IMR-90 (cell line): ENCODE data around the gene KIF21A.

ENCODE experiments used
- BHLHE40 ChIP-seq: fragments of 150-350 bp; IDR thresholded peaks from 2 replicates; pipeline ENCODE4 v1.6.1; 2016; ENCODE audit warnings: mild to moderate bottlenecking, low read depth, low read length
- CTCF ChIP-seq: conservative IDR thresholded peaks from 2 replicates; pipeline ENCODE4 v1.5.1; 2012; ENCODE audit warnings: mild to moderate bottlenecking, low read depth, low read length, improper control_type of control experiment
- ELK1 ChIP-seq: fragments of 150-350 bp; IDR thresholded peaks from 2 replicates; pipeline ENCODE4 v1.6.1; 2016; ENCODE audit warnings: low read depth, mild to moderate bottlenecking, low read length, moderate library complexity, borderline replicate concordance
- FOS ChIP-seq: fragments of 150-350 bp; IDR thresholded peaks from 2 replicates; pipeline ENCODE4 v1.6.1; 2016; ENCODE audit warnings: low read depth, low read length
- MAFK ChIP-seq: IDR thresholded peaks from 2 replicates; pipeline ENCODE4 v1.6.1; 2012; ENCODE audit warnings: low read depth, low read length, improper control_type of control experiment
- MAZ ChIP-seq: IDR thresholded peaks from 2 replicates; pipeline ENCODE4 v1.6.1; 2012; ENCODE audit warnings: low read depth, mild to moderate bottlenecking, low read length, improper control_type of control experiment, moderate library complexity, borderline replicate concordance
- MXI1 ChIP-seq: IDR thresholded peaks from 2 replicates; pipeline ENCODE4 v1.6.1; 2012; ENCODE audit warnings: low read depth, mild to moderate bottlenecking, low read length, moderate library complexity, borderline replicate concordance
- NFE2L2 ChIP-seq: fragments of 150-350 bp; IDR thresholded peaks from 2 replicates; pipeline ENCODE4 v1.6.1; 2016; ENCODE audit warnings: low read depth, mild to moderate bottlenecking, low read length
- POLR2A ChIP-seq: IDR thresholded peaks from 2 replicates; pipeline ENCODE4 v1.6.1; 2012; ENCODE audit warnings: mild to moderate bottlenecking, low read depth, low read length
- RAD21 ChIP-seq: IDR thresholded peaks from 2 replicates; pipeline ENCODE4 v1.6.1; 2012; ENCODE audit warnings: low read length, improper control_type of control experiment
- RCOR1 ChIP-seq: IDR thresholded peaks from 2 replicates; pipeline ENCODE4 v1.6.1; 2012; ENCODE audit warnings: mild to moderate bottlenecking, low read length, improper control_type of control experiment; ENCODE audit not compliant: insufficient replicate concordance
- RFX5 ChIP-seq: IDR thresholded peaks from 2 replicates; pipeline ENCODE4 v1.8.0; 2012; ENCODE audit warnings: low read depth, mild to moderate bottlenecking, low read length, moderate library complexity
- SMC3 ChIP-seq: fragments of 150-350 bp; IDR thresholded peaks from 2 replicates; pipeline ENCODE4 v1.6.1; 2016; ENCODE audit warnings: low read depth, mild to moderate bottlenecking, antibody characterized with exemption, low read length, moderate library complexity
- USF2 ChIP-seq: fragments of 150-350 bp; IDR thresholded peaks from 2 replicates; pipeline ENCODE4 v1.6.1; 2017; ENCODE audit warnings: mild to moderate bottlenecking, antibody characterized with exemption, low read length, low read depth

GRCh38 chr12:39367494-39367893 is 75.4 kb downstream of the KIF21A start:
- no peak for TF ChIP-seq CTCF
- no peak for TF ChIP-seq RCOR1
- no peak for TF ChIP-seq POLR2A
- no peak for TF ChIP-seq ELK1
- TF ChIP-seq SMC3, result no peak
- no peak for TF ChIP-seq FOS
- TF ChIP-seq MAZ, result no peak
- TF ChIP-seq NFE2L2, result no peak
- no peak for TF ChIP-seq MAFK
- TF ChIP-seq BHLHE40, result no peak
- no peak for TF ChIP-seq MXI1
- TF ChIP-seq USF2, result no peak
- TF ChIP-seq RFX5, result no peak
- no peak for TF ChIP-seq RAD21
